Amygdala (tissue), 56 donors: ENCODE measurements around the gene FIBIN.
"Not testable (repeated sequence)": the region's sequence is repeated elsewhere in the genome, so short reads cannot be mapped to it uniquely, and the experiment has no call there.

Experiments used
- DNase-seq, 56 donors: peaks; one replicate each; lab custom pipeline; 2025; lab: John Stamatoyannopoulos, UW

FIBIN gene

GRCh38 chr11:26976389-26976788, 17.5 kb upstream of the FIBIN start:
- no peak for DNase-seq

DNA sequence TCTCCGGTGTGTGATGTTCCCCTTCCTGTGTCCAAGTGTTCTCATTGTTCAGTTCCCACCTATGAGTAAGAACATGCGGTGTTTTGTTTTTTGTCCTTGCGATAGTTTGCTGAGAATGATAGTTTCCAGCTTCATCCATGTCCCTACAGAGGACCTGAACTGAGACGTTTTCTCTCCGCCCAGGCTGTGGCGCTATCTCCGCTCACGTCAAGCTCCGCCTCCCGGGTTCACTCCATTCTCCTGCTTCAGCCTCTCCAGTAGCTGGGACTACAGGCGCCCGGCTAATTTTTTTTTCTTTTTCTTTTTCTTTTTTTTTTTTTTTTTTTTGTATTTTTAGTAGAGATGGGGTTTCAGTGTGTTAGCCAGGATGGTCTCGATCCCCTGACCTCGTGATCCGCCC, 16.7 kb upstream of the FIBIN start:
- DNase-seq = not testable (repeated sequence)

DNA sequence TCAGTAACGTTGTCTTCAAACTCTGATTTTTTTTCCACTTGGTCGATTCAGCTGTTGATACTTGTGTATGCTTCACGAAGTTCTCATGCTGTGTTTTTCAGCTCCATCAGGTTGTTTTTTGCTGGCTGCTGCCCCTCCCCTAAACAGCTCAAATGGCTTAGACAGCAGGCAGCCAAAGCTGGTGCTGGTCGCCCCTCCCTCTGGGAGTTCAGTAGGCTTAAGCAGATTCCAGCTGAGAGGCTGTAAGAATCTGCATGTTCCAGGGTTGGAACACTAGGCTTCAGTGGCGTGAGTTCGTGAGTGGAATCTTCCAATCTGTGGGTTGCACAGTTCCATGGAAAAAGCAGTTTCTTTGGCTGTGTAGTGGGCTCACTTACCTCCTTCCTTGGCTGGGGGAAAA, 10.3 kb upstream of the FIBIN start:
- no peak for DNase-seq

DNA sequence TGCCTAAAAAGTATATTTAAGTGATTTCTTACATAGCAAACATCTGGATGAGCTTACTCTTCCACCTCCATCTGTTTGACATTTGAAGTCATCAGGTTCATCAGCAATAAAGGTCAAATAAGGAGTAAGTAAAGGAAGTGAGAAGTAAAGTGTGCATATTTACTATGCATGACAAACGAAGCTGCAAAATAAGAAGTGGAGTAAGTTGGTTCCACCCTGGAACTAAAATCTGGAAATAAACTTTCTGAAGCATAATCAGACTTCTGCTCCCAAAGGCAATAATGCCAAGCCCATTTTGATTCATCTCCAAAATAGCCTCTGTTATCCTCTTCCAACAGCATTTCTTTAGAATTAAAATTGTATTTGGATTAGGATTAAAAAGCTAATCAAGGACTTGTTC, 8.4 kb upstream of the FIBIN start:
- no peak for DNase-seq

- DNase-seq = no peak
These were observed 8.0 kb upstream of the FIBIN start for GRCh38 chr11:26985943-26986342.

DNA sequence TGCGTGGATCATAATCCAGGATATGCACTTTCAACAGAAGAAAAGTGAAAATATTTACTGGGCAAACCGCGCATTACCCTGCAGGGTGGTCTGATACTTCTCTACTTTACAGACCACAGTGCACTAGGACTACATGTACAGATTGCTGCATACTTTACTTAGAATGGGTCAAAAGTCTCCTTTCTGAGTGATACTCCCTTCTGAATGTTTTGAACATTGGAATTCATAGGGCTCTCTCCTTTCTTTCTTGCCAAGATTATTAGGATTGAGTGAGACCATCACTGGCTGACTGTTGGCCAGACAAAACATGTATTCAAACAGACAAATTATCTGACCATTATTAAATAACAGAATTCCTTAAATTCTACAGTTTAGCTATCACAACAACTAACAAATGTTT, 6.6 kb upstream of the FIBIN start:
- no peak for DNase-seq

DNA sequence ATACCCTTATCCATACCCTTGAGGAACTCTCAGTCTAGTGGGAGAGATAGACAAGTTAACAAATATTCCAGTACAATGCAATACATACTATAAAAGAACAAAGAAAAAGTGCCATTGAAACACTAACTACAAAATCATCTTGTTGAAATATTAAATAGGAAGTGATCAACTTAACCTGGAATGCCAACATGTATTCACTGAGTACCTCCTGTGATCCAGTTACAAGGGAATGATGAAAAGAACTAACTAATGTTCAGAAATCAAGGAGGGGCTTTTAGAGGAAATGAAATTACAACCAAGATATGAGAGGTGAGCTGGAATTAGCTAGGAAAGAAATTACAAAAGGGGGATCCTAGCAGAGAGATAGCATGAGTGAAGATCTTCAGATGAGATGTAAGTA, 6.2 kb upstream of the FIBIN start:
- no peak for DNase-seq

GRCh38 chr11:26992031-26992541, 1.8 kb upstream of the FIBIN start:
- no peak for DNase-seq

DNA sequence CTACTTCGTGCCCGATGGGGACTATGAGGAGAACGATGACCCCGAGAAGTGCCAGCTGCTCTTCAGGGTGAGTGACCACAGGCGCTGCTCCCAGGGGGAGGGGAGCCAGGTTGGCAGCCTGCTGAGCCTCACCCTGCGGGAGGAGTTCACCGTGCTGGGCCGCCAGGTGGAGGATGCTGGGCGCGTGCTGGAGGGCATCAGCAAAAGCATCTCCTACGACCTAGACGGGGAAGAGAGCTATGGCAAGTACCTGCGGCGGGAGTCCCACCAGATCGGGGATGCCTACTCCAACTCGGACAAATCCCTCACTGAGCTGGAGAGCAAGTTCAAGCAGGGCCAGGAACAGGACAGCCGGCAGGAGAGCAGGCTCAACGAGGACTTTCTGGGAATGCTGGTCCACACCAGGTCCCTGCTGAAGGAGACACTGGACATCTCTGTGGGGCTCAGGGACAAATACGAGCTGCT, 751 bp downstream of the FIBIN start:
- peak in 8 of 56 donors; percentile 2 to 39 (median 6) for DNase-seq

GRCh38 chr11:26995701-26996460, 2.0 kb downstream of the FIBIN start:
- no peak for DNase-seq

DNA sequence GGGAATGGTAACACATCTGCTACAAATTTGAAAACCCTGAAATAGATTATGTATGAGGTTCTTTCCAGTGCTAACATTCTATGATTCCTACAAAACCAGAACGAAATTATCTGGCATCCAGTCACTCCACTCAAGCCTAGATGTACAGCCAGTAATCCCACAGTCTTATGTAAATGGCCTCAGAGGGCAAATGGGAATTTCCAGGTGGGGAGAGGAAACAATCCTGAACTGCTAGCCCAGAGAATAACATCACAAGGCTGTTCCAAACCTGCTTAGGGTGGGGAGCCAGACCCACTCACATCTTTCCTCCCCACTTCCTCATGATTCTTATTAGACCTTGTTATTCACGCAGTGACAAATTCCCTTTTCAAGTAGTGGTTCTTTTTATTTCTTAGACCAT, 3.5 kb downstream of the FIBIN start:
- no peak for DNase-seq

DNA sequence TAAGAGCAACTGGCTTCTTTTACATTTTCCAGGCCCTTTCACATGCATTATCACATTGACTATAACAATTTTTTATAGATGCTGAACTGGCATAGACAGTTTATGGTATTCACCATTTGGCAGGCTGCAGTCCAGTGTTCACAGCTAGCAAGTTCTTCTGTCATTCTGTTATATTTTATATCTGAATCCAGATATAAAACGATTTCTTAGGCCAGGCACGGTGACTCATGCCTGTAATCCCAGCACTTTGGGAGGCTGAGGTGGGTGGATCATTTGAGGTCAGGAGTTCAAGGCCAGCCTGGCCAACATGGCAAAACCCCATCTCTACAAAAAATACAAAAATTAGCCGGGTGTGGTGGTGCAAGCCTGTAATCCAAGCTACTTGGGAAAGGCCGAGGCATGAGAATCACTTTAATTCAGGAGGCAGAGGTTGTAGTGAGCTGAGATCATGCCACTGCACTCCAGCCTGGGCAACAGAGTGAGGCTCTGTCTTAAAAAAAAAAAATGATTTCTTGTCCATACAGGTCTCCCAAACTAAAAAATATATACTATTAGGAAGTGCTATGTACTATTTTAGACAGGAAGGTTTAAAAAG, 7.3 kb downstream of the FIBIN start:
- not testable (repeated sequence) for DNase-seq

DNA sequence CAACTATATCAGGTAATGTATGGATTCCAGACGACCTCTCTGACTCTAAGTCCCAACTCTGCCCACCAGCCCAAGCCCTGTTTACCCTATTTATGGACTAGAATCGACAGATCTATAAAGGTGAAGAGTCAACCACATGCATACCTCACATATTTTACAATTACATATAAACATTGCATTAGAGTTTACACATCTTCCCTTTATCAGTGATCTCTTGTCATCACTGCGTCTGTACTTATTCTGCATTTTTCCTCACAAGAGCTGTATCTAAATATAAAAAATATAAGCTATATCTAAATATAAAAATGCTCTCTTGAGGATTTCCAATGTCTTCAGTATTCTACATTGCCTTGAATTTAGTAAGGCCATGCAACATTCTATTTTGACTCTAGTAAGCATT, 8.5 kb downstream of the FIBIN start:
- no peak for DNase-seq

DNA sequence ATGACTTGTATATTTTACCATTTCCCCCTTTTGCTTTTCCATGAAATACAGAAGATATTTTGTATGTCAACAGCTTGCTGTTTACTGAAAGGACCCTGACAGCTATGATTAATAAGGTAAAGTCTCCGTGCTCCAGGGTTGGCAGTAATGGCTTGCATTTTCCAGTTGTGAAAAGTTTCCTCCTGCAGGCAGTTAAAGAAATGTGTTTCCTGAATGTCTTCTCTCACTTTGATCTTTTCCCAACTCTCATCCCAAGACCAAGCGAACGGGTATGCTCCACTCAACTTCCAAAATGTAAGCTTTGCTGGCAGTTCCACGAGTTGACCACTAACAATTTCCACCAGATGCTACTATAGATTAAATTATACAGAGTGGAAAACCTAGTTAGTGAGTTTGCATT, 8.9 kb downstream of the FIBIN start:
- DNase-seq = no peak

GRCh38 chr11:27004103-27004502, 10.2 kb downstream of the FIBIN start:
- no peak for DNase-seq

GRCh38 chr11:27008811-27009535, 15.1 kb downstream of the FIBIN start:
- DNase-seq = no peak

DNA sequence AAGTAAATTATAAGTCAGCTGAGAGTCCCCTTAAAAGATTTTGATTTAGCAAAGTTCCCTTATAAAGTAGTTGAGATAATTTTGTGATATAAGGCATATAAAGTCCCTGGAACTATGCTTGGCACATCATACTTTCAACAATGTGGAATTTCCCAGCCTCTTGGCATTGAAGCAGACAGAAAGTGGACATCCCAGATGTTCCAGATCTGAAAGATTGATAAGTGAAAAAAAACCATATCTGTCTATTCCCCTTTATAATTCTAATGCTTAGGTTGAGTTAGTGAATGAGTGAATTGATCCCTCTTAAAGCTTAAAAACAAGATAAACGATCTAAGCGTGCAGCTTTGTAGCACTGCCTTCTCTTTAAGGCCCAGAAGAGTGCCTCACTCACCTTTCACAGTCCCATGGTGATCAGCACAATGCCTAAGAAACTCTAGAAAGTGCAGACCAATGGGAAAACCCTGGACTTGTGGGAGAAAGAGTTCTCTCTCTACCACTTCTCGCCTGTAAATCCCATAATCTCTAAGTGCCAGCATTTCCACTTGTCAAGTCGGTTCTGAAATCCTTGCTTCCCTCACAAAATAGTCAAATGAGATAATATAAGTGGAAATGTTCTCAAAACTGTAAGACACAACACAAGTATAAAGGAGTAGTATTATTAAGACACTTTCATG, 17.8 kb downstream of the FIBIN start:
- no peak for DNase-seq

DNA sequence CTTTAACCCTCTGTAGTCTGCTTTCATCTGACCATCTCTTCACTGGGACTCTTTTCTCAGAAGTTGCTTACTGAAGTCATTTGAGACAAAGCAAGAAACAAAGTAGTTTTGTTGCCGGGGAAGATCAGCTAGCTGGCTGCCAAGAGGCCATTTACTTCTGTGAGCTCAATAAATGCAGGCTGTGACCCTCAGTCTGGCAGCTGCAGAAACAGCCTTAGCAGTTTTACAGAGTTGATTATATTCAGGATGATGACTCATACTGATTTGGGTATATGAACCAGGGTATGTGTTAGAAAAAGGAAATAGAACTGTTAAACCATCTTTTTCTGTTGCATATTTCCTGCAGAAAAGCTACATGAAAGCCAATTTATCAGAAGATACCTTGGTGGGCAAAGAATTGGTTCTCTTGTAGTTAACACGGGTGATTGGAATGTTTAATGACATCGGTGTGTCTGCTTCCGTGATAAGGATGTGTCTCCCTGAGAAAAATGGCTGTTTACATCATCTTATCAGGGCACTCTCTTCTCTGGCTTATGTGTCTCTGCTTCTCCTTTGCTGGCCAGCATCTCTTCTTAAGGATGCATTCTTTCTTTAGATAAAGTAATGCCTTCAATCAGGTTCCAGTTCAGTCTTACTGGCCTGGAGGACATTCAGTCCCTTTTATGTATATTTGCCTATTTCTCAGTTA, 18.5 kb downstream of the FIBIN start:
- DNase-seq = peak in 11 of 56 donors; percentile 1 to 35 (median 4)

GRCh38 chr11:27013781-27014361, 20.0 kb downstream of the FIBIN start:
- DNase-seq = no peak
